ENCODE data around the gene SAP25. TPM values are rescaled to one million over a fixed set of nuclear protein-coding genes. Genes with fewer than 3 reads are reported as not detected.

SAP25 gene
- total and polyA plus RNA-seq, 2 of the 4 experiments (the other 2 are of a cell fraction), result 1.8 TPM; not detected in 1

- Histone ChIP-seq H2BK120ac (ENCODE audit: low read depth, low read length) (no peak overlapping the region), H3K9me3 (ENCODE audit: control insufficient read depth, insufficient read depth, low read length) (no peaks in the 10 kb centered on the region), H2BK5ac (ENCODE audit: low read depth, low read length, poor library complexity, severe bottlenecking) (no peak overlapping the region), H2BK15ac (ENCODE audit: low read depth, low read length) (no peak overlapping the region), H3K27me3 (ENCODE audit: control insufficient read depth, insufficient read depth, low read length) (no peaks in the 10 kb centered on the region), H3K23ac (ENCODE audit: low read depth, low read length) (no peak overlapping the region), H3K4me1 (ENCODE audit: control insufficient read depth, insufficient read depth, low read length) (peaks cover 2% of the 10 kb centered on the region; the same call in 1 of the 2 replicates), H3K9ac (ENCODE audit: low read depth, low read length) (no peak overlapping the region), H3K27ac (ENCODE audit: insufficient read depth, low read length) (no peak overlapping the region), H3K4ac (ENCODE audit: low read depth, low read length) (no peak overlapping the region), H3K79me1 (ENCODE audit: low read depth in 1 of 2, low read length in 2 of 2) (no peaks in the 10 kb centered on the region), H3K18ac (ENCODE audit: low read depth, low read length) (no peak overlapping the region), H2AFZ (replicated peaks; ENCODE audit: low read length, poor library complexity) (no peak overlapping the region), H3K14ac (replicated peaks; ENCODE audit: low read depth, low read length) (no peak overlapping the region), H2BK20ac (ENCODE audit: low read depth, low read length) (no peak overlapping the region), H4K91ac (ENCODE audit: insufficient read depth, low read depth, low read length) (no peak overlapping the region), H4K20me1 (ENCODE audit: insufficient read depth, low read length) (no peaks in the 10 kb centered on the region), H3K4me2 (ENCODE audit: low read depth, low read length) (no peak overlapping the region), H3K36me3 (ENCODE audit: control insufficient read depth, insufficient read depth, low read length) (no peaks in the 10 kb centered on the region), H2AK5ac (ENCODE audit: low read depth, low read length) (no peak overlapping the region), H3K4me3 (ENCODE audit: insufficient read depth, low read depth, low read length) (no peak overlapping the region), H2AK9ac (replicated peaks; ENCODE audit: low read depth, low read length, poor library complexity) (no peak overlapping the region), H3K9me1 (ENCODE audit: insufficient read depth, low read length) (no peaks in the 10 kb centered on the region), H3K56ac (ENCODE audit: extremely low read depth, insufficient read depth, low read length) (no peak overlapping the region), H4K5ac (ENCODE audit: low read depth, low read length) (no peak overlapping the region), H4K8ac (ENCODE audit: low read depth in 2 of 2, low read length in 2 of 2) (no peak overlapping the region)
- in situ Hi-C loops (cut with MboI; ENCODE audit: low sequenced_read_pairs) (loop anchor here (5.0 kb wide), 1 partner anchor 90 kb away; no protein-coding TSS in a partner anchor), intact Hi-C loops (cut with micrococcal nuclease) (no loop called here), dilution Hi-C loops (cut with HindIII; ENCODE audit: low sequenced_read_pairs, unreplicated experiment) (no loop called here)
- TF ChIP-seq RAD21 (IDR thresholded peaks at IDR 0.05; ENCODE audit: low read length) (no peak), NFE2L2 (IDR thresholded peaks at IDR 0.05; ENCODE audit: low read depth, low read length) (no peak), CHD1 (IDR thresholded peaks at IDR 0.05; ENCODE audit: low read depth, low read length) (no peak), RCOR1 (IDR thresholded peaks at IDR 0.05; ENCODE audit: insufficient replicate concordance, low read length) (no peak), FOS (IDR thresholded peaks at IDR 0.05; ENCODE audit: low read depth, low read length) (no peak), ELK1 (IDR thresholded peaks at IDR 0.05; ENCODE audit: borderline replicate concordance, low read depth, low read length) (no peak)
- WGBS, 2 experiments (ENCODE audit: extremely low coverage in 2 of 2, insufficient read length in 1 of 2), result 89% methylated on average over 8 of the region's 26 CpGs; no CpG with 5 or more reads in 1 of the 2 experiments
- BruUV-seq (replicated peaks), result no TSS peak
- CTCF ChIA-PET, result no interaction called here
- POLR2A ChIA-PET (ENCODE audit: unreplicated experiment), result no interaction called here
- ATAC-seq (ENCODE audit: low read depth), result no peak
- no peak for DNase-seq
Measured at GRCh38 chr7:100562195-100563099, 11.3 kb downstream of the SAP25 start.
